Stomach (tissue), 9 donors: ENCODE results near the gene NRTN. TPM values are rescaled to one million over a fixed set of nuclear protein-coding genes. Genes with fewer than 3 reads are reported as not detected.
"Not testable (repeated sequence)": the region's sequence is repeated elsewhere in the genome, so short reads cannot be mapped to it uniquely, and the experiment has no call there.

Experiments
- DNase-seq, 2 donors: peaks; one replicate each; pipeline versions ENCODE4 v3.0.0 to v3.0.0-alpha.2; 2013 to 2019
- H3K27ac ChIP-seq, 5 donors: fragments of 200-600 bp in 4 of 5; sonication (generic) in 4 of 5; one replicate each; pipeline ENCODE4 v1.5.1; 2013 to 2019; ENCODE audit warnings: mild to moderate bottlenecking in 1 of 5, moderate library complexity in 1 of 5
- H3K27me3 ChIP-seq, 3 donors: fragments of 200-600 bp; sonication (generic); one replicate each; pipeline ENCODE4 v1.5.1; 2017 to 2019; ENCODE audit warnings: mixed run types in 1 of 3
- H3K36me3 ChIP-seq, 4 donors: fragments of 200-600 bp; sonication (generic); 1 replicate in 3 of 4; 2 replicates in 1 of 4; pipeline ENCODE4 v1.5.1; 2016 to 2019
- H3K4me1 ChIP-seq, 4 donors: fragments of 200-600 bp; sonication (generic); one replicate each; pipeline ENCODE4 v1.5.1; 2016 to 2019
- H3K4me3 ChIP-seq, 4 donors: fragments of 200-600 bp; sonication (generic) in 3 of 4; one replicate each; pipeline ENCODE4 v1.5.1; 2016 to 2019; ENCODE audit warnings: mild to moderate bottlenecking in 1 of 4
- H3K9me3 ChIP-seq, 4 donors: fragments of 200-600 bp; sonication (generic); one replicate each; pipeline ENCODE4 v1.5.1; 2016 to 2019
- EP300 ChIP-seq: sonication (generic); formaldehyde crosslinking; IDR thresholded peaks from one replicate; pipeline ENCODE4 v1.6.1; 2017; ENCODE audit warnings: antibody characterized with exemption
- POLR2A ChIP-seq, 4 donors: fragments of 450-650 bp; IDR thresholded peaks; one replicate each; pipeline ENCODE4 v1.6.1; 2016; ENCODE audit warnings: antibody characterized with exemption in 4 of 4, control low read depth in 2 of 4, mild to moderate bottlenecking in 1 of 4, moderate library complexity in 1 of 4
- POLR2AphosphoS5 ChIP-seq, 3 donors: sonication (generic); formaldehyde crosslinking; IDR thresholded peaks; one replicate each; pipeline ENCODE4 v1.6.1; 2016; ENCODE audit warnings: antibody characterized with exemption in 3 of 3
- WGBS, 5 donors: extraction: QIAGEN DNeasy Blood & Tissue Kit in 3 of 5; methylation state at CpG; one replicate each; pipeline versions ENCODE4 v1.1.5 to v1.1.7; 2013 to 2018; 5-methylcytosine and 5-hydroxymethylcytosine counted together
- intact Hi-C: fragments of 100-400 bp; cut with DNase I; formaldehyde crosslinking; loops from one replicate; pipeline ENCODE4 v1.15.1; 2023; ENCODE audit warnings: low total_unique reads
- polyA plus RNA-seq, 3 donors: library from polyadenylated mRNA; stranded (reverse); fragments of 200-250 nt; gene quantifications; one replicate each; pipeline ENCODE4 v1.2.3, GENCODE V29; 2013
- total RNA-seq, 5 donors: library from RNA; depleted of rRNA; stranded (reverse); fragments of >200 nt; gene quantifications; one replicate each; pipeline versions ENCODE4 v1.1.0 to v1.2.3, GENCODE V29; 2014 to 2016
- TF ChIP-seq, protein P1 (sequence below), 7 experiments: fragments of 450-650 bp in 4 of 7; fragments of 200-600 bp in 3 of 7; sonication (generic) in 3 of 7; IDR thresholded peaks; one replicate each; pipeline ENCODE4 v1.5.1; 2016 to 2019; ENCODE audit warnings: antibody characterized with exemption in 7 of 7, control low read depth in 2 of 7, mild to moderate bottlenecking in 1 of 7
- donor health status: healthy with polysubstance abuse.
- donor health status: Bipolar disorder and iron deficiency.
- donor health status: healthy.

The NRTN gene
- total and polyA plus RNA-seq, 8 donors = 0.92 to 7.1 (median 3.8) TPM; not detected in 2

DNA sequence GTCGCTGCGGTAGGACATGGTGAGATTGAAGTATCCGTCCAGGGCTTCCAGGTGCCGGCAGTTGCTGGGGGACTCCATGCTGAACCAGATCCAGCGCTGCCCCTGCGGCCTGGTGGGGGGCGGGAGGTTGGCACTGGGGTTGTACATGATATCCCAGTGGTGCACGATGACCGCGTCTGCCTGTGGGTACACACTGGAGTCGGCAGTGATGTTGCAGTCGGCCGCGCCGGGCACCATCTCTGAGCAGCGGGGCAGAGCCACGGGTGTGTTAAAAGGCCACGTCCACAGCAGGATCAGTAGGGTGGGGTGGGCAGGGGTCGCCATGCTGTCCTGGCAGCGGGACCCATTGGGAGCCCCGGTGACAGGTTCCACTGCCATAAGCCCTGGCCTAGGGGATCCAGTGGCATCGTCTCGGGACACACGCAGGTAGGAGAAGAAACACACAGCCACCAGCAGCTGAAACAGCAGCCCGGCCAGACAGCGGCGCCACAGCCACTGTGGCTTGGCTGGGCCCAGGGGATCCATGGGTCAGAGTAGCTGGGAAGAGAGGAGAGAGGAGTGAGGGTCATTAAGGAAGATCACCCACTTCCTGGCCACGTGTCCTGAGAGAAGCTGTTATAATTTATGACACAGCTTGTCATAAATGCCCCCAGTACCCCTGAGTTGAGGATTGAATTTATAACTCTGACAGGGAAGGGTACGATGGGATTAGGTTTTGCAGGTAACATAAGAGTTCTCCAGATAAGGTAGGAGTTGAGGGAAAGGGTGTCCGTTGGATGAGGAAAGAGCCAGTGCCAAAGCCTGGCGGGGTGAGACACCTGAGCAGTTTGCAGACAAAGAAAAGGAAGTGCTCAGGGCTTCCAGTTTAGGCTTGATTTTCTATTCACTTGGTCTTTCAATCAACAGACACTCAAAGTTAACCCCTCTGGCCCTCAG is 62.6 kb downstream of the NRTN start:
- Histone ChIP-seq H3K27me3 (peaks cover 0 to 11% (median 0%) of the 10 kb centered on the region in 3 donors), H3K9me3 (no peaks in the 10 kb centered on the region), H3K4me1 (no peaks in the 10 kb centered on the region), H3K36me3 (no peaks in the 10 kb centered on the region), H3K27ac (no peak overlapping the region), H3K4me3 (no peak overlapping the region)
- intact Hi-C loops = loop anchor here (10.0 kb wide), 1 partner anchor 457 kb away; no protein-coding TSS in a partner anchor
- 79 to 89% (median 84%) methylated on average over 16 to 31 of the region's 31 CpGs for WGBS, 5 donors
- no peak for TF ChIP-seq EP300
- TF ChIP-seq, protein P1, sequence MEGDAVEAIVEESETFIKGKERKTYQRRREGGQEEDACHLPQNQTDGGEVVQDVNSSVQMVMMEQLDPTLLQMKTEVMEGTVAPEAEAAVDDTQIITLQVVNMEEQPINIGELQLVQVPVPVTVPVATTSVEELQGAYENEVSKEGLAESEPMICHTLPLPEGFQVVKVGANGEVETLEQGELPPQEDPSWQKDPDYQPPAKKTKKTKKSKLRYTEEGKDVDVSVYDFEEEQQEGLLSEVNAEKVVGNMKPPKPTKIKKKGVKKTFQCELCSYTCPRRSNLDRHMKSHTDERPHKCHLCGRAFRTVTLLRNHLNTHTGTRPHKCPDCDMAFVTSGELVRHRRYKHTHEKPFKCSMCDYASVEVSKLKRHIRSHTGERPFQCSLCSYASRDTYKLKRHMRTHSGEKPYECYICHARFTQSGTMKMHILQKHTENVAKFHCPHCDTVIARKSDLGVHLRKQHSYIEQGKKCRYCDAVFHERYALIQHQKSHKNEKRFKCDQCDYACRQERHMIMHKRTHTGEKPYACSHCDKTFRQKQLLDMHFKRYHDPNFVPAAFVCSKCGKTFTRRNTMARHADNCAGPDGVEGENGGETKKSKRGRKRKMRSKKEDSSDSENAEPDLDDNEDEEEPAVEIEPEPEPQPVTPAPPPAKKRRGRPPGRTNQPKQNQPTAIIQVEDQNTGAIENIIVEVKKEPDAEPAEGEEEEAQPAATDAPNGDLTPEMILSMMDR (IDR thresholded peaks at IDR 0.05) = no peak
- TF ChIP-seq POLR2AphosphoS5 (IDR thresholded peaks at IDR 0.05) = no peak
- TF ChIP-seq POLR2A (IDR thresholded peaks at IDR 0.05) = no peak
- DNase-seq = no peak

DNA sequence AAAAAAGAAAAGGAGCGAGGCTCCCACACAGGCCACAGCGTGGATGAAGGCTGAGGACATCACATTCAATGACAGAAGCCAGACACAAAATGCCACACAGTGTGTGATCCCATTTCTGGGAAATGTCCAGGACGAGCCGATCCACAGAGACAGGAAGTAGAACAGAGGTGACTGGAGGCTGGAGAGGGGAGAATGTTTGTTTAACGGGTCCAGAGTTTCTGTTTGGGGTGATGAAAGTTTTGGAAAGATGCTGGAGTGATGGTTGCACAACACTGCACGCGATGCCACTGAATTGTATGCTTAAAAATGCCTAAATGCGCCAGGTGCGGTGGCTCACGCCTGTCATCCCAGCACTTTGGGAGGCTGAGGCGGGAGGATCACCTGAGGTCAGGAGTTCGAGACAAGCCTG is 66.1 kb downstream of the NRTN start:
- no peak for DNase-seq
- H3K27ac ChIP-seq = peak overlapping the region in 1 of 5 donors; percentile 68
- H3K4me1 ChIP-seq = no peaks in the 10 kb centered on the region
- no peaks in the 10 kb centered on the region for H3K36me3 ChIP-seq
- peak in 2 of 3 donors; percentile 48 to 93 for TF ChIP-seq POLR2AphosphoS5 (IDR thresholded peaks at IDR 0.05)
- TF ChIP-seq, protein P1 (IDR thresholded peaks at IDR 0.05) = no peak
- TF ChIP-seq POLR2A (IDR thresholded peaks at IDR 0.05) = no peak
- TF ChIP-seq EP300 = peak; percentile 73
- no peaks in the 10 kb centered on the region for H3K9me3 ChIP-seq
- WGBS, 5 donors = 63 to 81% (median 77%) methylated on average over 12 of the region's 12 CpGs
- H3K27me3 ChIP-seq = no peaks in the 10 kb centered on the region
- H3K4me3 ChIP-seq = no peak overlapping the region
- intact Hi-C loops = no loop called here

DNA sequence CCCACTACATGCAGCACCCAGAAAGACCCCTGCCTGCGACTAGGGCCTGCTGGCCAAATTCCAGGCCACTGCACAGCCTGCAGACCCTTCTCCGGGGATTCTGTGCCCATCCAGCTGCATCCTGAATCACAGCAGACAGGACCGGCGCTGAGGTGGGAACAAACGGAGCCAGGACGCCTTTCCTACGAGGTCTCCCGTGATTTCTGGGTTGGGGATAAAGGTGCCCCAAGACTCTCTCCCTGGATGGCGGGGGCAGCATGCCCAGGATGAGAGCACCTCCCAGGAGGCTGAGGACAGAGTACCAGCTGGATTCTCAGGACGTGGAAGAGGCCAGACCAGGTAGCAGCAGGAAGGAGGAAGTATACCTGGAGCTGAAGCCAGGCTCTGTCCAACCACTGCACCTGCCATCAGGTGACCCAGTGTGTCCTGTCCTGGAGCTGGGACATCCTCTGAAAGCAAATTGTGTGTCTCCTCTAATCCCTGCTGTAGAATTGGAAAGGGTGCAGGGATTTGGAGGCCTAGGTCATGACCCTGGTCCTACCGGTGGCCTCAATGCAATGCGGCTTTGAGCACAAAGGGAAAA is 68.8 kb downstream of the NRTN start:
- 85 to 95% (median 90%) methylated on average over 12 of the region's 12 CpGs for WGBS, 5 donors
- DNase-seq = no peak
- no peaks in the 10 kb centered on the region for H3K9me3 ChIP-seq
- TF ChIP-seq POLR2AphosphoS5 (IDR thresholded peaks at IDR 0.05) (no peak), POLR2A (IDR thresholded peaks at IDR 0.05) (no peak), EP300 (no peak)
- TF ChIP-seq, protein P1 (IDR thresholded peaks at IDR 0.05) = no peak
- intact Hi-C loops = no loop called here
- H3K36me3 ChIP-seq = no peaks in the 10 kb centered on the region
- H3K27ac ChIP-seq = no peak overlapping the region
- no peak overlapping the region for H3K4me3 ChIP-seq
- H3K4me1 ChIP-seq = no peaks in the 10 kb centered on the region
- H3K27me3 ChIP-seq = peaks cover 0 to 25% (median 5%) of the 10 kb centered on the region in 3 donors

DNA sequence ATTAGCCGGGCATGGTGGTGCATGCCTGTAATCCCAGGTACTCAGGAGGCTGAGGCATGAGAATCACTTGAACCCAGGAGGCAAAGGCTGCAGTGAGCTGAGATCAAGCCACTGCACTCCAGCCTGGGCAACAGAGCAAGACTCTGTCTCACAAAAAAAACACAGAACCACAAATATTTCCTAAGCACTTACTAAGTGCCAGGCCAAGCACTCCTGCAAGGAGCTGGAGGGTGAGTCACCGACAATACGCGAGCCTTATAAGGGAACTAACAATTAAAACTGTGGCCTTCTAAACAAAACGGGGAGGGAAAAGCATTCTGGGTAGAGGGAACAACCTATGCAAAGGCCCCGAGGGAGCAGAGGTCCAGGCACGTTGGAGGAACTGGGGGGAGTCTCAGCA is 69.6 kb downstream of the NRTN start:
- H3K36me3 ChIP-seq, H3K9me3 ChIP-seq, H3K4me1 ChIP-seq, intact Hi-C loops, H3K27ac ChIP-seq, DNase-seq, H3K4me3 ChIP-seq: not testable (repeated sequence)
- H3K27me3 ChIP-seq = peaks cover 0 to 32% (median 6%) of the 10 kb centered on the region in 3 donors
- 63 to 91% (median 87%) methylated on average over 7 of the region's 7 CpGs for WGBS, 5 donors
